ENCODE data around the gene RMI2.

RMI2 gene

DNA sequence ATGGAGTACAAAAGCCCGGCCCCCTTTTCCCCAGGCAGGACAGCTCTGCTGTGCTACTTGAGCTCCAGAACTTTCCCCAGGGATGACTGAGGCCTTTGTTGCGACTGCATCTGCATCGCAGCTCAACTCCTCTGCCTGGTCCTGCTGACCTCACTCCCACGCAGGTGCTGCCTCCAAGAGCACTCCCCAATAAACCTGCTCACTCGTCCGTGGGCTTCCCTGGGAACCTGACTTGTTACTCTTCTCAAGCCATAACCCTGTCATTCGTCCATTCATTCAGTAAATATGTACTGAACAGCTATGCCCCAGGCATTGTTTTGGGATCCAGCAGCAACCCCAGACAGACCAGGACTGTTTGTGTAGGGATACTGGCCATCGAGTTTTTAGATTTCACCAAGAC lies 11.6 kb upstream of the RMI2 start:
- Histone ChIP-seq H3K4me3 (ENCODE audit: low read length) (no peak overlapping the region), H3K9ac (ENCODE audit: low read length) (no peak overlapping the region), H3K4me1 (ENCODE audit: control insufficient read depth, low read depth, low read length) (peaks cover 12% of the 10 kb centered on the region), H3K27ac (ENCODE audit: low read length) (no peak overlapping the region), H3K27me3 (ENCODE audit: control insufficient read depth, insufficient read depth, low read length) (no peaks in the 10 kb centered on the region), H3K9me3 (ENCODE audit: control insufficient read depth, low read depth, low read length) (no peaks in the 10 kb centered on the region), H3K36me3 (ENCODE audit: control insufficient read depth, low read depth, low read length) (no peaks in the 10 kb centered on the region)

DNA sequence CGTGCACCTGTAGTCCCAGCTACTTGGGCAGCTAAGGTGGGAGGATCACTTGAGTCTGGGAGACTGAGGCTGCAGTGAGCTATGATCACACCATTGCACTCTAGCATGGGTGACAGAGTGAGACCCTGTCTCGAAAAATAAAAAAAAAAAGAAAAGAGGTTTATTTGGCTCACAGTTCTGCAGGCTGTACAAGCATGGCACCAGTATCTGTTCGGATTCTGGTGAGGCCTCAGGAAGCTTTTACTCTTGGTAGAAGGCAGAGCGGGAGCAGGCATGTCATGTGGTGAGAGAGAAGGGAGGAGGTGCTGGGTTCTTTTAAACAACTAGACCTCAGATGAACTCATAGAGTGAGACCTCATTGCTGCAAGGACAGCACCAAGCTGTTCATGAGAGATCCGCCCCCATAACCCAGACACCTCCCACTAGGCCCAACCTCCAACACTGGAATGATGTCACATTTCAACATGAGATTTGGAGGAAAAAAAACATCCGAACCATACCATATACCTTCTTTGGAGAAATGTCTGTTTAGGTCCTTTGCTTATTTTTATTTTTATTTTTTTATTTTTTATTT lies 10.3 kb upstream of the RMI2 start:
- Histone ChIP-seq H3K36me3 (ENCODE audit: control insufficient read depth, low read depth, low read length) (no peaks in the 10 kb centered on the region), H3K9me3 (ENCODE audit: control insufficient read depth, low read depth, low read length) (no peaks in the 10 kb centered on the region), H3K4me1 (ENCODE audit: control insufficient read depth, low read depth, low read length) (no peaks in the 10 kb centered on the region), H3K27me3 (ENCODE audit: control insufficient read depth, insufficient read depth, low read length) (no peaks in the 10 kb centered on the region), H3K9ac (ENCODE audit: low read length) (no peak overlapping the region), H3K4me3 (ENCODE audit: low read length) (no peak overlapping the region), H3K27ac (ENCODE audit: low read length) (no peak overlapping the region)

DNA sequence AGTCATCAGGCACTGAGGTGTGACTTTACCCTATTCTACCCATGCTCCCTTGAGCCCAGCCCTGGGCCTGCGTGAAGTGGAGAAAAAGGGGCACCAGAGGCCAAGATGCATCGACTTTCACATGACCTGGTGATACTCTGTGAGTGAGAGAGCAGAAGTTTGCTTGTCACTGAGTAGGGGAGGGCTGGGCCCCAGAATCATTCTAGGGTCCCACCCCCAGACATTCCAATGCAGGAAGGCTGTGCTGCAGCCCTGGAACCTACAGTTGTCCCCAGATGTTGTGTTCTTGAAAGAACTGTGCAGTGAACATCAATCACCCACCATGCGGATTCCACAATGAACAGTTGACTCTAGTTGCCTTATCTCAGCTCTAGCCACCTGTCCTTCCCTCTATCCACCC lies 6.2 kb upstream of the RMI2 start:
- Histone ChIP-seq H3K36me3 (ENCODE audit: control insufficient read depth, low read depth, low read length) (no peaks in the 10 kb centered on the region), H3K9ac (ENCODE audit: low read length) (no peak overlapping the region), H3K9me3 (ENCODE audit: control insufficient read depth, low read depth, low read length) (no peaks in the 10 kb centered on the region), H3K27ac (ENCODE audit: low read length) (no peak overlapping the region), H3K4me3 (ENCODE audit: low read length) (no peak overlapping the region), H3K27me3 (ENCODE audit: control insufficient read depth, insufficient read depth, low read length) (no peaks in the 10 kb centered on the region), H3K4me1 (ENCODE audit: control insufficient read depth, low read depth, low read length) (peaks cover 7% of the 10 kb centered on the region)

DNA sequence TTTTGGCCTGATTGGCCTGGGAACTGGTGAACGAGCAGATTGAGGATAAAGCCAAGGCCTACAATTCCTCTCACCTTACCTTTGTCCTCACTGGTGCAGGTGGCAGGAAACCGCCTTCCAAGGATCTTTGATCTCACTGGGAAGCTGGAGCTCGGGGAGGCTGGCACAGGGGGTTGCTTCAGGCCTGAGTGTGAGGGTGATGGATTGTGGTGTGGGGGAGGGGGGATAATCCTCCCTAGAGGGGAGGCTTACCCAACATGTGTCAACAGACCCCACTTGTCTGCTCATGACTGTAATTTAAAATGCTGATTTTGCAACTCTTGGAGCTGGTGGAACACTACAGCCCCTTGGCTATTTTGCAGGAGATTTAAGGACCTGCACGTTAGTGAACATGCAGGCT lies 4.5 kb upstream of the RMI2 start:
- Histone ChIP-seq H3K27ac (ENCODE audit: low read length) (no peak overlapping the region), H3K9ac (ENCODE audit: low read length) (no peak overlapping the region)

DNA sequence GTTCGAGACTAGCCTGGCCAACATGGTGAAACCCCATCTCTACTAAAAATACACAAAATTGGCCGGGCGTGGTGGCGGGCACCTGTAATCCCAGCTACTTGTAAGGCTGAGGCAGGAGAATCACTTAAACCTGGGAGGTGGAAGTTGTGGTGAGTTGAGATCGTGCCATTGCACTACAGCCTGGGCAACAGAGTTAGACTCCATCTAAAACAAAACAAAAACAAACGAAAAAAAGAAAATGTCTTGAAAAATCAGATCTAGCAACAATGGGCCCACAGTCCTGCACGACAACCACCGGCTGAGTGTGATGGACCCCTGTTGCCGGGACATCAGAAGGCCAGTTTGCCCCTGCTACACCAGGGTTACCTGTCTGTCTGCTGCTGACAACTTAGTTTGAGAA lies 3.9 kb upstream of the RMI2 start:
- H3K9me3 ChIP-seq (ENCODE audit: control insufficient read depth, low read depth, low read length) = no peaks in the 10 kb centered on the region
- H3K36me3 ChIP-seq (ENCODE audit: control insufficient read depth, low read depth, low read length) = no peaks in the 10 kb centered on the region
- no peaks in the 10 kb centered on the region for H3K27me3 ChIP-seq (ENCODE audit: control insufficient read depth, insufficient read depth, low read length)
- H3K27ac ChIP-seq (ENCODE audit: low read length) = no peak overlapping the region
- no peak overlapping the region for H3K4me3 ChIP-seq (ENCODE audit: low read length)
- H3K9ac ChIP-seq (ENCODE audit: low read length) = no peak overlapping the region
- H3K4me1 ChIP-seq (ENCODE audit: control insufficient read depth, low read depth, low read length) = peaks cover 7% of the 10 kb centered on the region

More for the DNA sequence above, 4.5 kb upstream of the RMI2 start:
- H3K4me3 ChIP-seq (ENCODE audit: low read length) = no peak overlapping the region
- no peaks in the 10 kb centered on the region for H3K36me3 ChIP-seq (ENCODE audit: control insufficient read depth, low read depth, low read length)
- H3K4me1 ChIP-seq (ENCODE audit: control insufficient read depth, low read depth, low read length) = peaks cover 7% of the 10 kb centered on the region
- H3K27me3 ChIP-seq (ENCODE audit: control insufficient read depth, insufficient read depth, low read length) = no peaks in the 10 kb centered on the region
- no peaks in the 10 kb centered on the region for H3K9me3 ChIP-seq (ENCODE audit: control insufficient read depth, low read depth, low read length)

DNA sequence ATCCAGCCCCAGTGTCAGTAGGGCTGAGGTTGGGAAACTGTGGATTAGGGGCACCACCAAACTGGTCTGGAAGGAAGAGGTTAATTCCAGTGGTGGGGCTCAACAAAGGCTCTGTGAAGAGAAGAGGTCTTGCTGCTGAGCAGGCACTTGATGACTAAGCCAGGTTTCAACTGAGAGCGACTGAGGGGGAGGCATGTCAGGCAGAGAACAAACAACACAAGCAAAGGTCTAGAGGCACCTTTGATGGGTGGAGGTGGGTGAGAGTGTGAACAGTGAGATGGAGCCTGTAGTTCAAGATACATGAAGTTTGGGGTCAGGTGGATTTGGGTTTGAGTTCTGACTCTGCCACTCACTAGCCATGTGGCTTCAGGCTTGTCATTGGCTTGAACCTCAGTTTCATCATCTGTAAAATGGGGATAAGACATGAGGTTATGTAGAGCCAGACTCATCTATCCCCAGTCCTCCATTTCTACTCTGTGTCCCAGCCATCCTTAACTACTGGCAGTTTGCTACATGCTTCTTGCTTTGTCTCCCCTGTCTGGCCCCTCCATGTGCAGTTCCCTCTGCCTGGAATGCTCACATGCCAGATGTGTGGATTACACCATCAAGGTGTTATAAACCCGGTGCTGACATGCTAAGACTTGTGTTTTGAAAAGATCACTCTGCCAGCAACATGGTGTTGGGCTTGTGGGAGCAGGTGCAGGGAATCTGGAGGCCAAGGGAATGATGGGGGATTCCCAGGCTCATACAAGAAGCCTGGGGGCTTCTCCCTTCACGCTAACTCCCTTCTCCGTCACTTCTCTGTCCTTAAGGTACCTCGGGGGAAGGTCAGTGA lies 3.0 kb upstream of the RMI2 start:
- Histone ChIP-seq H3K9me3 (ENCODE audit: control insufficient read depth, low read depth, low read length) (no peaks in the 10 kb centered on the region), H3K27ac (ENCODE audit: low read length) (no peak overlapping the region), H3K27me3 (ENCODE audit: control insufficient read depth, insufficient read depth, low read length) (no peaks in the 10 kb centered on the region), H3K4me1 (ENCODE audit: control insufficient read depth, low read depth, low read length) (peaks cover 7% of the 10 kb centered on the region), H3K9ac (ENCODE audit: low read length) (no peak overlapping the region), H3K4me3 (ENCODE audit: low read length) (no peak overlapping the region), H3K36me3 (ENCODE audit: control insufficient read depth, low read depth, low read length) (no peaks in the 10 kb centered on the region)

DNA sequence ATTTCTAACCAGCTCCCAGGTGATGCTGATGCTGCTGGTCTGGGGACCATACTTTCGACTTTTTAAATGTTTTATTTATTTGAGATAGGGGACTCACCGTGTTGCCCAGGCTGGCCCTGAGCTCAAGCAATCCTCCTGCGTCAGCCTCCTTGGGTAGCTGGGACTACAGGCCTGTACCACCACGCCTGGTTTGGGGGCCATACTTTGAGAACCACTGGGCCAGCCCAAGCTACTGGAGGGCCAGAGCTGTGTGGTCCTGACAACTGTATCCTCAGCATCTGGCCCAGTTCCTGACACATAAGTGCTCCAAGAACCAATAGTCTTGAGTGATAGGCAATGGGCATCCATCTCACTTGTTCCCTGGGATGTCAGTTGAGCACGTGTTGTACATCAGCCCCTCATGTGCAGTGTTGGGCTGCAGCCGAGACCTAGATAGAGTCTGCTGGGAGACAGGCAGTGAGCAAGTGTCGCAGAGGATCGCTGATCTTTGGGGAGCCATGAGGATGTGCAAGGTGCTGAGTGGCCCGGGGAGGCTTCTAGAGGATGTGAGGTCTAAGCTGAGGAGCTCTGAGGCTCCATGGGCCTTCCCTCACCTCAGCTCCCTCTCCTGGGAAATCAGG lies 1.6 kb downstream of the RMI2 start:
- H3K4me1 ChIP-seq (ENCODE audit: control insufficient read depth, low read depth, low read length) = no peaks in the 10 kb centered on the region
- H3K4me3 ChIP-seq (ENCODE audit: low read length) = no peak overlapping the region
- H3K9ac ChIP-seq (ENCODE audit: low read length) = no peak overlapping the region
- peaks cover 5% of the 10 kb centered on the region for H3K36me3 ChIP-seq (ENCODE audit: control insufficient read depth, low read depth, low read length)
- no peaks in the 10 kb centered on the region for H3K9me3 ChIP-seq (ENCODE audit: control insufficient read depth, low read depth, low read length)
- H3K27me3 ChIP-seq (ENCODE audit: control insufficient read depth, insufficient read depth, low read length) = no peaks in the 10 kb centered on the region
- H3K27ac ChIP-seq (ENCODE audit: low read length) = no peak overlapping the region

DNA sequence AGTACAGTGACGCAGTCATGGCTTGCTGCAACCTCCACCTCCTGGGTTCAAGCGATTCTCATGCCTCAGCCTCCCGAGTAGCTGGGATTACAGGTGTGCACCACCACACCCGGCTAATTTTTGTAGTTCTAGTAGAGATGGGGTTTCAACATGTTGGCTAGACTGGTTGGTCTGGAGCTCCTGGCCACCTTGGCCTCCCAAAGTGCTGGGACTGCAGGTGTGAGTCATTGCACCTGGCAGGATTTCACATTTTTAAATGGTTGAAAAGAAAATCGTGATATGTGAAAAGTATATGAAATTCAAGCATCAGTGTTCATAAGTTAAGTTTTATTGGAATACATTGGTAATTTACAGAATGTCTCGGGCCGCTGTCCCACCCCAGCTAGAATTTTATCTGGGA lies 2.6 kb downstream of the RMI2 start:
- Histone ChIP-seq H3K4me1 (ENCODE audit: control insufficient read depth, low read depth, low read length) (no peaks in the 10 kb centered on the region), H3K9ac (ENCODE audit: low read length) (no peak overlapping the region), H3K36me3 (ENCODE audit: control insufficient read depth, low read depth, low read length) (peaks cover 5% of the 10 kb centered on the region), H3K27me3 (ENCODE audit: control insufficient read depth, insufficient read depth, low read length) (no peaks in the 10 kb centered on the region), H3K27ac (ENCODE audit: low read length) (no peak overlapping the region), H3K4me3 (ENCODE audit: low read length) (no peak overlapping the region), H3K9me3 (ENCODE audit: control insufficient read depth, low read depth, low read length) (no peaks in the 10 kb centered on the region)

DNA sequence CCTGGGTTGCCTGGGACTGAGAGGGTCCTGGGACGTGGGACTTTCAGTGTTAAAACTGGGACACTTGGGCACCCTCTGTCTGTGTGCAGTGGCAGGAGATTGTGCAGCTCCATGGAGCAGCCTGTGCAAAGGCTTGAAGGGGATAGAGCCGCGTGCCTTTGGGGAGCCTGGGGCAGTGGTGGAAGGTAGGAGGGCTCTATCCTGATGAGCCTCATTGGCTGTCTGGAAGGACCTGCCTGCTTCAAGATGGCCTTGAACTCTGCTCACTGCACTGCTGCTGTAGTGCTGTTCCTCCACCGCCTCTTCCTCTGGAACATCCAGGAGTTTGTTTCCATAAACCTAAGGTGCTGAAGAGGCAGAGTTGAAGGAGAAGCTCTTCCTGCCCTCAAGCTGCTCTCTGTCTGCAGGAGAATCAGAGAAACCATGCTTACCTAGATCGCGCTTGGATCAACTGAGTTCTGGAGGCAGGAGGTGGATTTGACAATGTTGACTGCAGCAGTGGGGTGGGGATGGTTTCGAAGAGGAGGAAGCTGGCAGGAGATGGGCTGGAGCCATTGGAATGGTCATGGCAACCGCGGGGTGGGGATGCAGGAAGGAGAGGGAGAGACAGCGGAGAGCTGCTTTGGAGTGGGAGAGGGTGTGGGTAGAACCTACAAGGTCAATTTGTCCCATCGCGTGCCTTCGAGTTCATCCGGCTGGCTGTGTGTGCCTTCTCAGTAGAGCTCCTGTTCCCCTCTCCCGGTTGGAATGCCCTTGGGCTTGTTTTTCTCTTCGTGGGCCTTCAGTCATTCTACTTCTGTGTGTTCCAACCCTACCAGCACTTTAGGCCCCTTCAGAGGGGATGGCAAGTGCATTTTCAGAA lies 3.7 kb downstream of the RMI2 start:
- no peak overlapping the region for H3K9ac ChIP-seq (ENCODE audit: low read length)
- H3K4me1 ChIP-seq (ENCODE audit: control insufficient read depth, low read depth, low read length) = no peaks in the 10 kb centered on the region
- no peaks in the 10 kb centered on the region for H3K27me3 ChIP-seq (ENCODE audit: control insufficient read depth, insufficient read depth, low read length)
- H3K36me3 ChIP-seq (ENCODE audit: control insufficient read depth, low read depth, low read length) = peaks cover 5% of the 10 kb centered on the region
- H3K9me3 ChIP-seq (ENCODE audit: control insufficient read depth, low read depth, low read length) = no peaks in the 10 kb centered on the region
- no peak overlapping the region for H3K27ac ChIP-seq (ENCODE audit: low read length)
- no peak overlapping the region for H3K4me3 ChIP-seq (ENCODE audit: low read length)

DNA sequence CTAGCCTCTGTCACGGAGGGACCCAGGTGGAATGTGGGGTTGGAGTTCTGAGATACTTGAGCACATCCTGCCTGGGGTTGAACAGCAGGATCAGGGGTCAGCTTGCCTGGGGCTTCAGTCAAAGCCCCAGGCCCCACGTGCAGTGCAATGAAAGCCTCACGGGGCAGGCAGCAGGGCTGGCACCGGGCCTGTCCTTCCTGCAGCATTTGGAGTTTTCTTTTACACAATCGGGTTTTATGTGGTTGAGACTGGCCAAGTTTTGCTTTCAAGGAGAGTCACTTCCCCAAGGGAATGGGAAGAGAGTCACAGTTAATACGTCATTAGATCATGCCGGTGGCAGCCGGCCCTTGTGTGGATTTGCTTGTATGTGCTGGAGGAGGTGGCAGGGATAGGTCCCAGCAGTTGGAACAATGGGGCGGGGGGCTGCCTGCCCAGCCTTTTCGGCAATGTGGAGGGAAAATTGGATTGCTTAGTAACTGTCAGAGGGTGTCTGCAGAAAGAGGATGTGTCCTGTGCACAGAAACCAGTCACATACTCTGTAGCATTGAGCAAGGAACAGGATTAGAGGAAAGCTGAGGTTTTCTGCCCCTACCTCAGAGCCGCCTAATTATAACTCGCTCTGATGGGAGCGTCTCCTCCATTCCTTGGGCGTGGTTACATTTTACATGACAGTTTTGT lies 4.5 kb downstream of the RMI2 start:
- H3K27ac ChIP-seq (ENCODE audit: low read length) = no peak overlapping the region
- H3K9me3 ChIP-seq (ENCODE audit: control insufficient read depth, low read depth, low read length) = no peaks in the 10 kb centered on the region
- H3K4me1 ChIP-seq (ENCODE audit: control insufficient read depth, low read depth, low read length) = no peaks in the 10 kb centered on the region
- H3K36me3 ChIP-seq (ENCODE audit: control insufficient read depth, low read depth, low read length) = peaks cover 5% of the 10 kb centered on the region
- no peaks in the 10 kb centered on the region for H3K27me3 ChIP-seq (ENCODE audit: control insufficient read depth, insufficient read depth, low read length)
- H3K4me3 ChIP-seq (ENCODE audit: low read length) = no peak overlapping the region
- no peak overlapping the region for H3K9ac ChIP-seq (ENCODE audit: low read length)

DNA sequence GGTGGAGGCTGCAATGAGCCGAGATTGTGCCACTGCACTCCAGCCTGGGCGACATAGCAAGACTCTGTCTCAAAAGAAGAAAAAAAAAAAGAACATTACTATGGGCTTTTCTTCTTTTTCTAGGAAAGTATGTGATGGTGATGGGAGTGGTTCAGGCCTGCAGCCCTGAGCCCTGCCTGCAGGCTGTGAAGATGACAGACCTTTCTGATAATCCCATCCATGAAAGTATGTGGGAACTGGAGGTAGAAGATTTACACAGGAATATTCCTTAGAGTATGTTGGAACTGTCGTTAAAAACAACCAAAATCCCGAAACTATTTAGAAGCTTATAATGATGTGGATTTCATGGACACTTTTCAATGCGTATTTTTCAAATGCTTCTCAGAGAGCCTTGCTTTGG lies 5.3 kb downstream of the RMI2 start:
- no peak overlapping the region for H3K9ac ChIP-seq (ENCODE audit: low read length)

More for the DNA sequence above, 5.3 kb downstream of the RMI2 start:
- no peaks in the 10 kb centered on the region for H3K4me1 ChIP-seq (ENCODE audit: control insufficient read depth, low read depth, low read length)
- no peak overlapping the region for H3K4me3 ChIP-seq (ENCODE audit: low read length)
- H3K27me3 ChIP-seq (ENCODE audit: control insufficient read depth, insufficient read depth, low read length) = no peaks in the 10 kb centered on the region
- H3K36me3 ChIP-seq (ENCODE audit: control insufficient read depth, low read depth, low read length) = peaks cover 5% of the 10 kb centered on the region
- H3K9me3 ChIP-seq (ENCODE audit: control insufficient read depth, low read depth, low read length) = no peaks in the 10 kb centered on the region
- no peak overlapping the region for H3K27ac ChIP-seq (ENCODE audit: low read length)
